ENCODE results near the gene TCF7L2.

DNA sequence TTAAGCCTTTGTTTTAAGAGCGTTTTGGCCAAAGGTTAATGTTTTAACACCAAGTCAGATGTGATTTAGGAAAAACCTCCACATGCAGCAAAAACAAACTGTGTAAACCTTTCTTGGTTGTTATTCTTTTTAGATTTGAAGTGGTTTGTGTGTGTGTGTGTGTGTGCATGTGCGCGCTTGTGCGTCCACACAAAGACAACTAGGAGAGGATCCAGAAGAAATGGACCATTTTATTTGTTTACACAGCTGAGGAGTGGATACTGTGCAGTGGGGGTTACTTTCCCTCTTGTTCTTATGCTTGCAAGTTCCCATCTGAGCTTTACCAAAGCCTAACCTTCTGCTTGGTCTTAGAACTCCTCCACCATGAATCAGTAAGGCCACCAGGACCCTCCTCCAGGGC is 20.0 kb downstream of the TCF7L2 start:
- TF ChIP-seq, protein P1, sequence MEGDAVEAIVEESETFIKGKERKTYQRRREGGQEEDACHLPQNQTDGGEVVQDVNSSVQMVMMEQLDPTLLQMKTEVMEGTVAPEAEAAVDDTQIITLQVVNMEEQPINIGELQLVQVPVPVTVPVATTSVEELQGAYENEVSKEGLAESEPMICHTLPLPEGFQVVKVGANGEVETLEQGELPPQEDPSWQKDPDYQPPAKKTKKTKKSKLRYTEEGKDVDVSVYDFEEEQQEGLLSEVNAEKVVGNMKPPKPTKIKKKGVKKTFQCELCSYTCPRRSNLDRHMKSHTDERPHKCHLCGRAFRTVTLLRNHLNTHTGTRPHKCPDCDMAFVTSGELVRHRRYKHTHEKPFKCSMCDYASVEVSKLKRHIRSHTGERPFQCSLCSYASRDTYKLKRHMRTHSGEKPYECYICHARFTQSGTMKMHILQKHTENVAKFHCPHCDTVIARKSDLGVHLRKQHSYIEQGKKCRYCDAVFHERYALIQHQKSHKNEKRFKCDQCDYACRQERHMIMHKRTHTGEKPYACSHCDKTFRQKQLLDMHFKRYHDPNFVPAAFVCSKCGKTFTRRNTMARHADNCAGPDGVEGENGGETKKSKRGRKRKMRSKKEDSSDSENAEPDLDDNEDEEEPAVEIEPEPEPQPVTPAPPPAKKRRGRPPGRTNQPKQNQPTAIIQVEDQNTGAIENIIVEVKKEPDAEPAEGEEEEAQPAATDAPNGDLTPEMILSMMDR (IDR thresholded peaks at IDR 0.05; ENCODE audit: low read depth, low read length, poor library complexity, severe bottlenecking), result no peak
- no peak for TF ChIP-seq EZH2phosphoT487 (IDR thresholded peaks at IDR 0.05; ENCODE audit: borderline replicate concordance, low read length)

Measured in DOHH2 (cell line).